Activated CD8-positive, alpha-beta memory T cell treated with anti-CD3 and anti-CD28 coated beads, Interleukin-2, amount 50 U/mL, for 1 hour (primary cell): ENCODE results near the gene LDLRAD1.
"Not testable (repeated sequence)": the region's sequence is repeated elsewhere in the genome, so short reads cannot be mapped to it uniquely, and the experiment has no call there.

Experiments
- DNase-seq: peaks from one replicate; pipeline ENCODE4 v3.0.0-alpha.2; 2020; ENCODE audit errors: extremely low read depth

LDLRAD1 gene

GRCh38 chr1:53992085-53992874 lies 25.7 kb downstream of the LDLRAD1 start:
- no peak for DNase-seq

GRCh38 chr1:53987880-53988279 lies 30.1 kb downstream of the LDLRAD1 start:
- DNase-seq = no peak

GRCh38 chr1:53986458-53986857 lies 31.5 kb downstream of the LDLRAD1 start:
- DNase-seq = no peak

GRCh38 chr1:53984726-53985125 lies 33.3 kb downstream of the LDLRAD1 start:
- no peak for DNase-seq

- DNase-seq = no peak
These were observed 35.3 kb downstream of the LDLRAD1 start for GRCh38 chr1:53982763-53983104.

GRCh38 chr1:53982034-53982762 lies 35.8 kb downstream of the LDLRAD1 start:
- DNase-seq = no peak

- no peak for DNase-seq
These were observed 36.8 kb downstream of the LDLRAD1 start for GRCh38 chr1:53981220-53981619.

- no peak for DNase-seq
These were observed 38.1 kb downstream of the LDLRAD1 start for GRCh38 chr1:53979712-53980450.

- DNase-seq = no peak
These were observed 42.1 kb downstream of the LDLRAD1 start for GRCh38 chr1:53975861-53976260.

- DNase-seq = no peak
These were observed 46.3 kb downstream of the LDLRAD1 start for GRCh38 chr1:53971718-53972117.

- not testable (repeated sequence) for DNase-seq
These were observed 48.7 kb downstream of the LDLRAD1 start for GRCh38 chr1:53969323-53969722.

- DNase-seq = no peak
These were observed 49.9 kb downstream of the LDLRAD1 start for GRCh38 chr1:53968125-53968513.

GRCh38 chr1:53967409-53968124 lies 50.4 kb downstream of the LDLRAD1 start:
- DNase-seq = no peak

GRCh38 chr1:53966794-53967193 lies 51.2 kb downstream of the LDLRAD1 start:
- DNase-seq = no peak

GRCh38 chr1:53964109-53964508 lies 53.9 kb downstream of the LDLRAD1 start:
- DNase-seq = no peak

GRCh38 chr1:53963460-53963859 lies 54.5 kb downstream of the LDLRAD1 start:
- DNase-seq = no peak

- no peak for DNase-seq
These were observed 55.6 kb downstream of the LDLRAD1 start for GRCh38 chr1:53962395-53962794.

GRCh38 chr1:53959664-53960250 lies 58.2 kb downstream of the LDLRAD1 start:
- DNase-seq = no peak
